ENCODE results near the gene GLOD4.
"Not testable (repeated sequence)": the region's sequence is repeated elsewhere in the genome, so short reads cannot be mapped to it uniquely, and the experiment has no call there.

Gene GLOD4

DNA sequence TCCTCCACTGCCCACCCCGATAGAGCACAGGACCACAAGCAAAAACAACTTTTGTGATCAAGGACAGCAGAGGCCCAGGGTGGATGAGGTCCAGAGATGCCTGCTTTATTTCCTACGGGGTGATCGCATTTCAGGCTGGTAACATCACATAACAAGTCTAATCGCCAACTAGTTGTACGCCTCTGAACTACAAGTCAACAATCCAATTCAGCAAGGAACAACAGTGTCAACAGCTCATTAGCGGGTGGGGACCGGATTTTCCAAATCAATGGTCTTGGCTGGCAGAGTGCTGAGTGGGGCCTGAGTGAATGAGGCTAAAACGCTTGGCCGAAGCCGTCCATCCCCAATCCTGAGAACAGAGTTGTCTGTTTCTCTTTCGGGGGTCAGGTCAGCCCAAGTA, 17.2 kb upstream of the GLOD4 start:
- no peak for TF ChIP-seq JUND (IDR thresholded peaks at IDR 0.05; ENCODE audit: low read depth)
- in situ Hi-C loops (cut with HindIII; ENCODE audit: low pct_unique_long_range_greater_than_20kb, low sequenced_read_pairs) = no loop called here
- DNase-seq (ENCODE audit: low read depth in 1 of 2, low spot score in 1 of 2) = no peak

DNA sequence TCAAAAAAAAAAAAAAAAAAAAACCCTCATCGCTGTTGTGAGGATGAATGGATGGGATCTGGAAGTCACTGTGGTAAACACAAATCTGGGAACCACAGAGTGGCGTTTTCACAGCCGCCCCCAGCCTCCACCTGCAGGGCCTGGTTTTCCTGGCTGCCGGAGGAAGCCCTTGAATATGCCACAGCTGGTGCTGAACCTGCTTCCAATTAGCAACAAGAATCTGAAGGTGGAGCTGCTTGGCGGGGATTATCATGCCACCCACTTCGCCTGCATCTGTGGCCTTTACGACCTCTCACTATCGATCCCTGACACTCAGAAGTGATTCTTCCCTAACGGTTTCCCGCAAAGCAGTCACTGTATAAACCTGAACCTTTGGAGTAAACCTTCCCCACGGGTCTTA, 16.2 kb upstream of the GLOD4 start:
- DNase-seq (ENCODE audit: low read depth in 1 of 2, low spot score in 1 of 2) = no peak
- TF ChIP-seq JUND (IDR thresholded peaks at IDR 0.05; ENCODE audit: low read depth) = no peak

DNA sequence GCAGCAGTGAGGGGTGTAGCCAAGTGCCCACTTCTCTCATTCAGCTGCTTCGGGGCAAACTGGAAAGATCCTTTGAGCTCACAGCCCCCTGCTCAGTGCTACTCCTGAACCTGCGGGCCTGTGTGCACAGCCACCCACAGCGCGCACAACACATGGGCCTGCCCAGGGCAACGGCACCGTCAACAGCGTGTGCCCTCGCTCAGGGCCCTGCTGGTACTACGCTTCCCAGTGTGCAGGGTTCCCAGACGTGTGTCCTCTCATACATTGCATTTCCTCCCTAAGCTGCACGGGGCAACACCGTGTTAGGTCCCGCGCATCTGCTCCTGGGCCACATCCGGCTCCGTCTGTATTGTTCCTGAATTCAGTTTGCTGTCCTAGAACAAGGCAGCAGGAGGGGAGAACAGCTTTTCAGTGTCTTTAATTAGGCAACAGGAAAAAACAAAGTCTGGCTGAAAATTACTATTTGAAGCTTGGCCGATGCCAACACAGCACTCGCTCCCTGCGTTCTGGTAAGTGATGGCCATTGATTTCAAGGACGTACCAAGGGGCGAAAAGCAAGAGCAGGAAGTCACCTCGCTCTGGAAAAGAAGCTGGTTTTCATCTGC, 15.3 kb upstream of the GLOD4 start:
- DNase-seq (ENCODE audit: low read depth in 1 of 2, low spot score in 1 of 2) = no peak
- no peak for TF ChIP-seq JUND (IDR thresholded peaks at IDR 0.05; ENCODE audit: low read depth)
- in situ Hi-C loops (cut with HindIII; ENCODE audit: low pct_unique_long_range_greater_than_20kb, low sequenced_read_pairs) = no loop called here

More for the DNA sequence above, 16.2 kb upstream of the GLOD4 start:
- in situ Hi-C loops (cut with HindIII; ENCODE audit: low pct_unique_long_range_greater_than_20kb, low sequenced_read_pairs) = no loop called here

DNA sequence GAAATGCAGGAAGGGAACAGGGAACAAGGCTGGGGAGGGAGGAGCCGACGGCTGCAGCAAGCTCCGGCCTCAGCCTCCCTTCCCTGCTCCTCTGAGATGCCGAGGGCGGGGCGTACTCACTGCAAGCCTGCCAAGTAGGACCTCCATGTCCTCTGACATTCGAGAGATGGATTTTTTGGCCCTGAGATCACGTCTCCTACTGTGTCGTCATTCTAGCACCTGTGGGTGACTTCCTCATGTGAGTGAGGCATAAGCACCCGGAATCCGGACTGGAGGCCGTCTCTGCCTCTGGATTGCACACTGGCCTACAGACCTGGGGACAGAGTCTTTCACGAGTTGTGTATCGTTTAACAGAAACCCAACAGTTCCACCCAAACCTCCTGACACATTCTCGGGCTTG, 14.5 kb upstream of the GLOD4 start:
- TF ChIP-seq JUND (IDR thresholded peaks at IDR 0.05; ENCODE audit: low read depth) = no peak

GRCh38 chr17:795721-796120, 13.6 kb upstream of the GLOD4 start:
- in situ Hi-C loops (cut with HindIII; ENCODE audit: low pct_unique_long_range_greater_than_20kb, low sequenced_read_pairs) = no loop called here
- no peak for DNase-seq (ENCODE audit: low read depth in 1 of 2, low spot score in 1 of 2)
- no peak for TF ChIP-seq JUND (IDR thresholded peaks at IDR 0.05; ENCODE audit: low read depth)

More for the DNA sequence above, 14.5 kb upstream of the GLOD4 start:
- no peak for DNase-seq (ENCODE audit: low read depth in 1 of 2, low spot score in 1 of 2)
- in situ Hi-C loops (cut with HindIII; ENCODE audit: low pct_unique_long_range_greater_than_20kb, low sequenced_read_pairs) = no loop called here

DNA sequence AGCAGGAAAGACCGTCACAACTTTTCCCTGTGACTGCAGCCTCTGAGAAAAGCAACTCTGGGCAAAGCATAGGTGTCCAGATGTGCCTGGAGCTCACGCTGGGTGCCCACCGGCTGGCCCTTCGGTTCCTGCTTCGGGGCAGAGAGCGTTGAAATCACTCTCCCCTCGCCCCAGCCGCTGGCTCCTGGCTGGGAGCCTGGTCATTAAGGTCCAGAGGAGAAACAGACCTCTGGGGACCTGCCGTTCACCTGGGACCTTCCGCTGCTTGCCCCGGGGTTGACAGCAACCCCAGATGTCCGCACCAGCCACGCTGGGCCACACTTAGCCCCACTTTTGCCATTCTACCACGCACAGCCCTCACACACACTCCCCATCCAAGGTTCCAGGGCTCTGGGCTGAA, 13.2 kb upstream of the GLOD4 start:
- in situ Hi-C loops (cut with HindIII; ENCODE audit: low pct_unique_long_range_greater_than_20kb, low sequenced_read_pairs) = no loop called here
- no peak for TF ChIP-seq JUND (IDR thresholded peaks at IDR 0.05; ENCODE audit: low read depth)
- DNase-seq (ENCODE audit: low read depth in 1 of 2, low spot score in 1 of 2) = no peak

DNA sequence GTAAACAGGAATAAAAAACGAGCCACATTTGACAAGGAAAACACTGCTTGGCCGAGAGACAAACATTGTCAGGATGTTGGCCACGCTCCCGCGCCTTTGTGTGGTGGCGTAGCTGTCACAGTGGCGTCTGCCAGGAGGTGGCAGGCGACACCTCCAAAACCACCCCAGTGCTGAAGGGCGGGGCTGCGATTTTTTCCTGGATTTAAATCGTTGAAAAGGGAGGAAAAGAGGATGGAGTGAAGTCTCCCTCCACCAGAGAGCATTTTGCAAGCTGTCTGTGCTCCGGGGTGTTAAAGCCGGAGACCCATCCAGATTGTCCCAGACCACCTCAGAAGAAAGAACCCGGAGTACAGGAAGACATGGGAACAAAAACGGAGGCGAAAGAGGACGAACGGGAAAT, 12.8 kb upstream of the GLOD4 start:
- in situ Hi-C loops (cut with HindIII; ENCODE audit: low pct_unique_long_range_greater_than_20kb, low sequenced_read_pairs) = no loop called here
- TF ChIP-seq JUND (IDR thresholded peaks at IDR 0.05; ENCODE audit: low read depth) = no peak
- DNase-seq (ENCODE audit: low read depth in 1 of 2, low spot score in 1 of 2) = peak; percentile 68 to 76

GRCh38 chr17:792277-792676, 10.2 kb upstream of the GLOD4 start:
- no peak for TF ChIP-seq JUND (IDR thresholded peaks at IDR 0.05; ENCODE audit: low read depth)
- in situ Hi-C loops (cut with HindIII; ENCODE audit: low pct_unique_long_range_greater_than_20kb, low sequenced_read_pairs) = no loop called here
- DNase-seq (ENCODE audit: low read depth in 1 of 2, low spot score in 1 of 2) = peak in 1 of 2 experiments; percentile 24

- DNase-seq (ENCODE audit: low read depth in 1 of 2, low spot score in 1 of 2) = no peak
- in situ Hi-C loops (cut with HindIII; ENCODE audit: low pct_unique_long_range_greater_than_20kb, low sequenced_read_pairs) = no loop called here
- no peak for TF ChIP-seq JUND (IDR thresholded peaks at IDR 0.05; ENCODE audit: low read depth)
Measured at GRCh38 chr17:791829-792228, 9.7 kb upstream of the GLOD4 start.

GRCh38 chr17:790874-791247, 8.8 kb upstream of the GLOD4 start:
- in situ Hi-C loops (cut with HindIII; ENCODE audit: low pct_unique_long_range_greater_than_20kb, low sequenced_read_pairs) = not testable (repeated sequence)

DNA sequence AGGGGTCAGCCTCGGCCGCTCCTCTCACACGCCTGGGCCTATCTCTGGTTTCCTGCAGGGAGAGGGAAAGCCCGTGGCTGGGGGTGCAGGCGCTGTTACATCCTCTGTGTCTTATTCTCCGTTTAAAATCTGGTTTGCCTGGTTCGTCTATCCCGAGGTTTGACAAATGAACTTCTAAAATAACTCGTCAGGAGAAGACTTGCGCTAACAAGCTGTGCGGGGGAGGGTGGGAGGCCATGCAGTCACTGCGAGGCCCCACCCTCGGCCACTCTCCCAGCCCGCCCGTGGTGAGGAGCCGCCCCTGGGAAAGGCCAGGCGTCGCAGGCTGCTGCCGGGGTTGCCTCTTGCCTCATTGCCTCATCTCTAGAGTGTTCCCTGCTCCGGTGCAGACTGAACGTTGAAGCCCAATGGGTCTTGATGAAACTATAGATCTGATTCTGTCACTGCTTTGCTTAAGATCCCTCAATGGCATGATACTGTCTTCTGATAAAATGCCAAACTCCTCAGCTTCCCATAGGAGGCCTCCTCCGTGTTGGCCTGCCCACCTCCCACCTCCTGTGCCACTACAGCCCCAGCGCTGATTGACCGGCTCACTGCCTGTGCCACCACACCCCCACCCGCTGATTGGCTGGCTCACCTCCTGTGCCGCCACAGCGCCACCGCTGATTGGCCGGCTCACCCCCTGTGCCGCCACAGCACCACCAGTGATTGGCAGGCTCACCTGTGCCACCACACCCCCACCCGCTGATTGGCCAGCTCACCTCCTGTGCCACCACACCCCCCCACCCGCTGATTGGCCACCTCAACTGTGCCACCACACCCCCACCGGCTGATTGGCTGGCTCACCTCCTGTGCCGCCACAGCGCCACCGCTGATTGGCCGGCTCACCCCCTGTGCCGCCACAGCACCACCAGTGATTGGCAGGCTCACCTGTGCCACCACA, 8.1 kb upstream of the GLOD4 start:
- DNase-seq (ENCODE audit: low read depth in 1 of 2, low spot score in 1 of 2); in situ Hi-C loops (cut with HindIII; ENCODE audit: low pct_unique_long_range_greater_than_20kb, low sequenced_read_pairs): not testable (repeated sequence)

More at GRCh38 chr17:790874-791247, 8.8 kb upstream of the GLOD4 start:
- not testable (repeated sequence) for DNase-seq (ENCODE audit: low read depth in 1 of 2, low spot score in 1 of 2)

GRCh38 chr17:789160-789840, 7.2 kb upstream of the GLOD4 start:
- TF ChIP-seq JUND (IDR thresholded peaks at IDR 0.05; ENCODE audit: low read depth) = no peak
- in situ Hi-C loops (cut with HindIII; ENCODE audit: low pct_unique_long_range_greater_than_20kb, low sequenced_read_pairs) = no loop called here
- no peak for DNase-seq (ENCODE audit: low read depth in 1 of 2, low spot score in 1 of 2)

- in situ Hi-C loops (cut with HindIII; ENCODE audit: low pct_unique_long_range_greater_than_20kb, low sequenced_read_pairs) = no loop called here
- DNase-seq (ENCODE audit: low read depth in 1 of 2, low spot score in 1 of 2) = no peak
- no peak for TF ChIP-seq JUND (IDR thresholded peaks at IDR 0.05; ENCODE audit: low read depth)
Measured at GRCh38 chr17:788551-788950, 6.5 kb upstream of the GLOD4 start.

All from T47D (cell line).